Measurements from ENCODE around the gene MED9. TPM values are rescaled to one million over a fixed set of nuclear protein-coding genes. Genes with fewer than 3 reads are reported as not detected.

The MED9 gene
- polyA plus RNA-seq, 1 experiment = 11.7 TPM

- no peaks in the 10 kb centered on the region for H3K36me3 ChIP-seq (ENCODE audit: control insufficient read depth, insufficient read depth, low read length)
- no peak overlapping the region for H3K4me3 ChIP-seq (ENCODE audit: low read depth, low read length)
- POLR2A ChIA-PET = no interaction called here
- no peak for DNase-seq (ENCODE audit: low read depth)
- no peak for TF ChIP-seq CTCF (IDR thresholded peaks at IDR 0.05; ENCODE audit: insufficient read depth, low read depth, low read length)
- CTCF ChIA-PET = interaction anchor here (0.6 to 1.3 kb wide), 3 partner anchors 19 to 95 kb away, joined by 3 to 4 read pairs (median 3); no protein-coding TSS in a partner anchor
- no peaks in the 10 kb centered on the region for H3K27me3 ChIP-seq (ENCODE audit: control insufficient read depth, insufficient read depth, low read length)
Measured at GRCh38 chr17:17518951-17519350, 42.2 kb downstream of the MED9 start.

- TF ChIP-seq CTCF (IDR thresholded peaks at IDR 0.05; ENCODE audit: insufficient read depth, low read depth, low read length) = no peak
- ChIA-PET POLR2A (no interaction called here), CTCF (interaction anchor here (0.9 to 1.0 kb wide), 2 partner anchors 29 to 94 kb away, joined by 3 read pairs; no protein-coding TSS in a partner anchor)
- DNase-seq (ENCODE audit: low read depth) = no peak
- H3K27me3 ChIP-seq (ENCODE audit: control insufficient read depth, insufficient read depth, low read length) = no peaks in the 10 kb centered on the region
- no peaks in the 10 kb centered on the region for H3K36me3 ChIP-seq (ENCODE audit: control insufficient read depth, insufficient read depth, low read length)
- no peak overlapping the region for H3K4me3 ChIP-seq (ENCODE audit: low read depth, low read length)
Measured at GRCh38 chr17:17519886-17520285, 43.1 kb downstream of the MED9 start.

GRCh38 chr17:17520599-17521232 lies 43.9 kb downstream of the MED9 start:
- Histone ChIP-seq H3K4me3 (ENCODE audit: low read depth, low read length) (no peak overlapping the region), H3K36me3 (ENCODE audit: control insufficient read depth, insufficient read depth, low read length) (no peaks in the 10 kb centered on the region), H3K27me3 (ENCODE audit: control insufficient read depth, insufficient read depth, low read length) (no peaks in the 10 kb centered on the region)
- POLR2A ChIA-PET = no interaction called here
- no peak for DNase-seq (ENCODE audit: low read depth)
- TF ChIP-seq CTCF (IDR thresholded peaks at IDR 0.05; ENCODE audit: insufficient read depth, low read depth, low read length) = no peak
- CTCF ChIA-PET = interaction anchor here (1.1 to 2.6 kb wide), 2 partner anchors 48 to 291 kb away, joined by 5 to 8 read pairs; no protein-coding TSS in a partner anchor

GRCh38 chr17:17523001-17523730 lies 46.4 kb downstream of the MED9 start:
- POLR2A ChIA-PET = no interaction called here
- CTCF ChIA-PET = interaction anchor here (0.6 to 2.6 kb wide), 6 partner anchors 9 to 170 kb away, joined by 3 to 8 read pairs (median 4); no protein-coding TSS in a partner anchor
- TF ChIP-seq CTCF (IDR thresholded peaks at IDR 0.05; ENCODE audit: insufficient read depth, low read depth, low read length) = no peak
- no peak for DNase-seq (ENCODE audit: low read depth)
- Histone ChIP-seq H3K36me3 (ENCODE audit: control insufficient read depth, insufficient read depth, low read length) (no peaks in the 10 kb centered on the region), H3K4me3 (ENCODE audit: low read depth, low read length) (no peak overlapping the region), H3K27me3 (ENCODE audit: control insufficient read depth, insufficient read depth, low read length) (no peaks in the 10 kb centered on the region)

GRCh38 chr17:17523731-17524490 lies 47.1 kb downstream of the MED9 start:
- POLR2A ChIA-PET = no interaction called here
- TF ChIP-seq CTCF (IDR thresholded peaks at IDR 0.05; ENCODE audit: insufficient read depth, low read depth, low read length) = no peak
- no peak for DNase-seq (ENCODE audit: low read depth)
- no peaks in the 10 kb centered on the region for H3K36me3 ChIP-seq (ENCODE audit: control insufficient read depth, insufficient read depth, low read length)
- CTCF ChIA-PET = interaction anchor here (1.1 to 2.6 kb wide), 3 partner anchors 12 to 45 kb away, joined by 4 to 8 read pairs (median 4); no protein-coding TSS in a partner anchor
- no peak overlapping the region for H3K4me3 ChIP-seq (ENCODE audit: low read depth, low read length)
- no peaks in the 10 kb centered on the region for H3K27me3 ChIP-seq (ENCODE audit: control insufficient read depth, insufficient read depth, low read length)

All from BJ (cell line).